GM03348 (cell line): Measurements from ENCODE around the gene DFFA.
"Not testable (repeated sequence)": the region's sequence is repeated elsewhere in the genome, so short reads cannot be mapped to it uniquely, and the experiment has no call there.

ENCODE experiments used
- DNase-seq: peaks from one replicate; pipeline ENCODE4 v3.0.0; 2012; ENCODE audit warnings: low spot score

DFFA gene

DNA sequence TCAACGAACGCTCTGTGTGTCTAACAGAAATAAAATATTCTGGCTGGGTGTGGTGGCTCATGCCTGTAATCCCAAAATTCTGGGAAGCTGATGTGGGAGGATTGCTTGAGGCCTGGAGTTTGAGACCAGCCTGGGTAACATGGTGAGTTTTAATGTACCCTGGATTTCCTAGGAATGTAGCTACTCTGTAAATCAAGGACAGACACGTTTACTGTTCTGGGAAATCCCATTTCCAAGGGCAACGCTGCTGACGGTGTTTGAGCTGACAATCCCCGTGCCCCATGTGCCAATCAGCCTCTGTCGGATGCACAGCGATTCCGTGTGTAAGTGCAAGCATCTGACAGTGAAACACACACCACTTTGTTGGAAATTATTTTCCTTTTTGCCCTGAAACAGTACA, 14.5 kb downstream of the DFFA start:
- DNase-seq = no peak

DNA sequence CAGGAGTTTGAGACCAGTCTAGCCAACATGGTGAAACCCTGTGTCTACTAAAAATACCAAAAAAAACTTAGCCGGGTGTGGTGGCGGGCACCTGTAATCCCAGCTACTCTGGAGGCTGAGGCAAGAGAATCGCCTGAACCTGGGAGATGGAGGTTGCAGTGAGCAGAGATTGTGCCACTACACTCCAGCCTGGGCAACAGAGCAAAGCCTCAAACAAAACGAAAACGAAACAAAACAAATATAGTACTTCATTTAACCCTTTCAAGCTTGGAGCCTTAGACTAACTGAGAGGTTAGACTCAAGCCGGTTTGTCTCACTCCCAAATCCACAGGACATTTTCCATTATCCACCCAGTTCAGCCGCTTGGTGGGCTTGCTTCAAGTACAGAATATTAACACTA, 14.9 kb downstream of the DFFA start:
- DNase-seq = not testable (repeated sequence)

DNA sequence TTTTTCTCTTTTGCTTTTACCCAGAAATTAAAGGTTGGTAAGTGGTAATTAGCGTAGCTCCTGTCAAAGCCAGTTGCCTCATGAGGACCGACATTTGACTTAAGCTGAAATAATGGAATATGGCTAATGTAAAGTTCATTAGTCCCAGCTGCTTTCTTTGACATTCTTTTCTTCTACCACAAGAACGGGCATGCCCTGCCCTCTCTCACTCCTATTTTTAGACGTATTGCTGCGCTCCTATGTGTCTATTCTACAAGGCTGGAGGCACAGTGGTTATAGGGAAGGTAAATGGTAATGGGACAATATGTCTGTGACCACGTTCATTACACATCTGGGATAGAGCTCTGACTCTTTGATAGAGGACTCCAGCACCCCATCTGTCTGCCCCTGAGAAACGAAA, 15.7 kb downstream of the DFFA start:
- no peak for DNase-seq

DNA sequence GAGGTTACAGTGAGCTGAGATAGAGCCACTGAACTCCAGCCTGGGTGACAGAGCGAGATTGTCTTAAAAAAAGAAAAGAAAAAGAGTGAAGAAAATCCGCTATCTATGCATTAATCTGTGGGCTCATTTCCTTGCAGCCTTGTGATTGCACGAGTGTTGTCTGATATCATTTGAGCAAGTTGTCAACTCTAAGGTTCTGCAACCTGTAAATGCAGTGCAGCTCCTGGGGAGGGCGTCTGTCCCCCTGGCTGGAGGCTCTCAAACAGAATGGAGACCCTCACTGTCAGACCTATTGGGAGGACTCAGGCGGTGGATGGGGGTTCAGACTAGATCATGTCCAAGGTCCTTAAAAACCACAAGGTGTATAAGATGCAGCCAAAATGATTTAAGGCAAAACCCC, 16.3 kb downstream of the DFFA start:
- DNase-seq = no peak

DNA sequence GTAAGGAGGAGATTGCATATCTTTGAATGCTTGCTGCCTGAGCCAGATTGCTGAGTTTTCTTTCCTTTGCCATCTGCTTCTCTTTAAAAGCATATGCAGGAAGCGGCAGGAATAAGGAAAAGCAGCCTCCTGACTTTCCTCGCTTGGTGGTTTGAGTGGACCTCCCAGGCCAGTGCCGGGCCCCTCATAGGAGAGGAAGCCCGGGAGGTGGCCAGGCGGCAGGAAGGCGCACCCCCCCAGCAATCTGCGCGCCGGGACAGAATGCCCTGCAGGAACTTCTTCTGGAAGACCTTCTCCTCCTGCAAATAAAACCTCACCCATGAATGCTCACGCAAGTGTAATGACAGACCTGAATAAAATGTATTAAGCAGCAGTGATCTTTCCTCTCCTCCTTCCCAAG, 21.0 kb downstream of the DFFA start:
- peak; percentile 75 for DNase-seq

DNA sequence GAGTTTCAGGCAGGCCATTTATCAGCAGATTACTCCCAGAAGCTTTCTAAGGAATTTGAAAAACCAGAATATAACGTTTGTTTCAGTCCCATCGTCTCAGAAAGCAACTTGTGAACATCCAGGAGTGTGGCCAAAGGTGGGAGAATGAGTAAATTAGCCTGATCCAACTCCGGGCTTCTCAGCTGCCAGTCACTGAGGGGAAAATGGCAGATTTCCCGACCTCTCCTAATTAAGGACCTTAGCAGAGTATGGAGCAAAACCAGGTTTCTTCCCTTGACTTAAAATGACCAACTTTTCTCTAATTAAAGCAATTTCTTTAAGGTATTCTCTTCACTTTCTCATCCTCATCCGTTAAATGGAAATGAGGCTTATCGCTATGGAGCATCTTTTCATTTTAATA, 21.5 kb downstream of the DFFA start:
- no peak for DNase-seq

DNA sequence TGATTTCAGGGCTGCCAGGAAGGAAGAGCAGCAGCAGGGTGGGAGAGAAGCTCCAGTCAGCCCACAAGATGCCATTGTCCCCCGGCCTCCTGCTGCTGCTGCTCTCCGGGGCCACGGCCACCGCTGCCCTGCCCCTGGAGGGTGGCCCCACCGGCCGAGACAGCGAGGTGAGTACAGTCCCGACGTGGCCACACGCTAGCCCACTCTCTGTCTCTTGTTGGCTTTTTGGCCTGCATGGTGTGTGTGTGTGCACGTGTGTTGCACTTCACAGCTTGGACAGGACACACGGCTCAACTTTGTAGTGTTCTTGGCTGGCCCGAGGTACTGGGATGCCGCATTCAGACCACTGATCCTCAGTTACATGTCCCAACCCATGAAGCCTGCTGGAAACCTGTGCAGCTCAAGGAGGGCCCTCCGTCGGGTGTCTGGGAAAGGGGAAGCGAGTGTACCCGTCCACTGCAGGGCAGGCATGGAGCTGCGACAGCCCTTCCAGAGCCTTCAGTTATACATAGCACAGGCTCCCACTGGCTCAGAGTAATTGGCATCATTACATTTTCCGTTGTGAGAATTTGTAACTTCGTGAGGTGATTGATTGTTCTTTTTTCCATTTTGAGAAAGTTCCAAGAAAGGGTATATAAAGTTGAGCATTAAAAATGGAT, 22.0 kb downstream of the DFFA start:
- DNase-seq = no peak

DNA sequence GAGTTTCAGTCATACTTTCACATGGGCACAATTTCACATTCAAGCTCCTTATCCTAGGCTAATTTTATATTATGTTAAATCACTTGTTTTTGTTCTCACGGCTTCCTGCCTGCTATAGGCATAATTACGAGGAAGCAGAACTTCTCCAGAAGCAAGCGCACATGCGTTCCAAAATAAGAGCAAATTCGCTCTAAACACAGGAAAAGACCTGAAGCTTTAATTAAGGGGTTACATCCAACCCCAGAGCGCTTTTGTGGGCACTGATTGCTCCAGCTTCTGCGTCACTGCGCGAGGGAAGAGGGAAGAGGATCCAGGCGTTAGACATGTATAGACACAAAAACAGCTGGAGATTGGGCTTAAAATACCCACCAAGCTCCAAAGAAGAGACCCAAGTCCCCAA, 22.6 kb downstream of the DFFA start, which contains the start of gene CORT:
CORT (plus strand) TSS at position 281 of the 400 bp plus-strand sequence. CDS start 193 bp downstream, outside the sequence.
- DNase-seq = no peak

DNA sequence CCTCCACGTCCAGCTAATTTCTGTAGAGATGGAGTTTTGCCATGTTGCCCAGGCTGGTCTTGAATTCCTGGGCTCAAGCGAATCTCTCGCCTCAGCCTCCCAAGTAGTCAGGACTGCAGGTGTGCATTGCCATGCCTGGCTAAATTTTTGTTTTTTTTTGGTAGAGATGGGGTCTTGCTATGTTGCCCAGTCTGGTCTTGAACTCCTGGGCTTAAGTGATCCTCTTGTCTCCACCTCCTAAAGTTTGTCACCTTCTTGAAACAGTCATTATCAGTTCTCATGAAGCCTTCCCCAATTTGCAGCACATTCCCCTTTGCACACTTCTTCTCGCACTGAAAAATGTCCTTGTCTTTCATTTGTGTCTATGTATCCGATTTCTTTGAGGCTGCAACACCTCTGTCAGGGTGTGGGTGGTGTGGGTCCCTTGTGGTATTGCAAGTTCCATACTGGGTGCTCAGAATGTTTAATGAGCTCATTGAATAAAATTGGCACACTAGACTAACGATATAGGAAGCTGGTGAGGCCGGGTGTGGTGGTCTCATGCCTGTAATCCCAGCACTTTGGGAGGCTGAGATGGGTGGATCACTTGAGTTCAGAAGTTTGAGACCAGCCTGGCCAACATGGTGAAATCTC, 25.4 kb downstream of the DFFA start:
- no peak for DNase-seq

DNA sequence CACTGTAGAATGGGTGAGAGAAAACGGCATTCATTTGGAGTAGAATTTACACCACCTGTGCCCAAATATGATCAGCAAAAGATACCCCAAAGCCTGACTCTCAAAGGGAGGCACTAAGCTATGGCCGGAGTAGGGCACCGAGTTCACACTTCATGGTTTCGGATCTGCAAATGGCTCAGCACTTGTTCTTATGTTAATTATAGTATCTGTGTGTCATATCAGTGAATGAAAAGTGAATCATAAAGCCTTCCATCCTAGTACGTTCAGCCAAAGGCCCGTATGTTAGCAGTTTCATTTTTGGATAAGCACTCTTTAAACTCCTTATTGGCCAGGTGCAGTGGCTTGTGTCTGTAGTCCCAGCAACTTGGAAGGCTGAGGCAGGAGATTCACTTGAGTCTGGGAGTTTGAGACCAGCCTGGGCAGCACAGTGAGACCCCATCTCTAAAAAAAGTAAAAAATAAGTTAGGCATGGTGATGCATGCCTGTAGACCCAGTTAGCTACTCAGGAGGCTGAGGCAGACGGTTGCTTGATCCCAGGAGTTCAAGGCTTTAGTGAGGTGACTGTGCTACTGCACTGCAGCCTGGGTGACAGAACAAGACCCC, 27.4 kb downstream of the DFFA start:
- DNase-seq = no peak

DNA sequence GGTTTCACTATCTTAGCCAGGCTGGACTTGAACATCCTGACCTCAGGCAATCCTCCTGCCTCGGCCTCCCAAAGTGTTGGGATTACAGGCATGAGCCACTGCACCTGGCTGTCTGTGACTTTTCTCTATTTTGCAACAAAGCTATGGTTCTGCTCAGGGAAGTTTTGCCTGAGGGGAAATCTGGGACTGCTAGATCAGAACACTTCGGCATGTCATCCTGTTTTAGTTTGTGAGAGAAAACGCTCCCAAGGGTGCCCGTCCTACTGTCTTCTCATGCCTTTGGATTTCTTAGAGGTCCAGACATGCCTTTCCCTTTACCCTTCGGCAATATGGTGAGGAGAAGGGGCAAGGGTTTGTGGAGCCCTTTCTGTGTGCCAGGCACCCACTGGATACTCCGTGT, 28.1 kb downstream of the DFFA start:
- no peak for DNase-seq

DNA sequence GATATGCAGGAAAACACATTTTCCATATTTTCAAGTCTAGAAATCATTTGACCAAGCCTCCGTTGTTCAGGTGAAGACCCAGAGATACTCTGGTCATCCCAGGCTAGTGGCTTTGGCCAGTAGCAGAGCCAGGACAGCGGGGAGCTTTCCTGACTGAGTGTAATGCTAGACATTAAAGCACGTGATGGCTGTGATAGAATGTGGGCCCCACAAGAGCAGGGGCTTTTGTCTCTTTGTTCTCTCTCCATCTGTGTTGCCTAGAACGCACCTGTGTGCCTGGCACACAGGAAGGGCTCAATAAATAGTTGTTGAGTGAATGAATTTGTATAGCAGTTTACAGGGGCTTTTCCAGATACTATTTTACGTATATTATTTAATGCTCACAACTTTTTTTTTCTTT, 31.5 kb downstream of the DFFA start:
- no peak for DNase-seq

DNA sequence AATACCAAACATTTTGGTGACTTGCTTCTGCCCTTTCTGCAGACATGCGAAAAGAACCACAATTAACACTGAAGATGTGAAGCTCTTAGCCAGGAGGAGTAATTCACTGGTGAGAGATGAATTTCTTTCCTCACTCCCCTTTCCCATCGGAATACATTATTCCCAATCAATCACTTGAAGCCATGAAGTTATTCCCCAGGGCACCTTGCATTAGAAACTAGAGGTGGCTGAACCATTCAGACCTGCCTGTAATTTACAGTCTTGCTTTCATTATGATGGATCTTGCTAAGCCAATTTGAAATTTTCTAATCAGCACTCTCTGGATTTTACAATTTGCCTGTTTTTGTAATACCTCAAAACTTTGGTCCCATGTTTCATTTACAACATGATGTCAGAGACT, 32.0 kb downstream of the DFFA start:
- DNase-seq = no peak

DNA sequence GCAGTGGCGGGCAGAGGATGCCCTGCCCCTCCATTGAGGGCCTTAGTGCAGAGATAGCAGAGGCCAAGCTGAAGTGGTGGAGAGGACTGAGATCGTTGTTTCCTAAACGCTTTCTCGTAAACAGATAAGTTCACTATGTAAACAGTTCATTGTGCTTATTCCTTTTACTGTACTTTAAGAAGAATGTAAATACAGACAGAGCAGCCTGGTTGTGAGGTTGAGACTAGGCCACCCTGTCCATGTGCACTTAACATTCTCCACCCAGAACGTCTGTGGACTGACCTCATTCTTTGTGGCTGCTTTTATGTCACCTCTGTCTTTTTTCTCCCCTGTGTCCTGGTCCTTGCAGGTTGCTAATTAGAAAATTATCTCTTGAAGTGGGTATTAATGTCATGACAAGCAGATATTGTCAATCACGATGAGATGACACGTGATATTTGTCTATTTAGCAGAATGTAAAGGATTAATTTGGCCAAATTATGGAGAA, 33.6 kb downstream of the DFFA start:
- no peak for DNase-seq

DNA sequence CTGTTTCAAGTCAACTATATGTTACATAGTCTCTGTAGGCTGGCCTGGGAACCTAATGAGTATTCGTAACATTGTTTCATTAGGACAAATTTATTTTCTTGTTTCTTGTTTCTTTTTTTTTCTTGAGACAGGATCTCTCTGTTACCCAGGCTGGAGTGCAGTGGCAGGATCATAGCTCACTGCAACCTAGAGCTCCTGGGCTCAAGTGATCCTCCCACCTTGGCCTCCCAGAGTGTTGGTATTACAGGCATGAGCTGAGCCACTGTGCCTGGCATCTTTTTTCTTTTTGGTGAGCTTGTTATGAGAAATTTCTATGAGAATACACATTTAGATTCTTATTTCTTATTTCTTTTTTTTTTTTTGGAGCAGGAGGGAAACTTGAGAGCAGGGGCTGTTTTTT, 35.3 kb downstream of the DFFA start:
- no peak for DNase-seq

DNA sequence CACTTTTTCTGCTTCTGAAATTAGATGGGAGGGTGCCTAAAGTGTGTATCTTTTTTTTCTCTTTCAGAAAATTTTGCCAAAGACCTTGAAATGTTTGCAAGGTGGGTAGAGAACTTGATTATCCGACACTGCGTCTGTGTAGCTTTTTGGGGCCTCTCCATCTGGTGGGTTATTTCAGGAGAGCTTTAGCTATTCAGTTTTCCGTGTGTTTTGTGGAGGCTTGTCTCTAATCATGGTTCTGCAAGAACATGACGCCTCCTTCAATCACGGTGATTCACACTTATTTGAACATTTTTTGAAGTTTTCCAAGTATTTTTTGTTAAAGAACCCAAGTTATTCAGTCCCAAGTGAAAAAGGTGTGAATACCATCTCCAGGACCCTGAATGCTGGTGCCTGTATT, 37.7 kb downstream of the DFFA start:
- no peak for DNase-seq

DNA sequence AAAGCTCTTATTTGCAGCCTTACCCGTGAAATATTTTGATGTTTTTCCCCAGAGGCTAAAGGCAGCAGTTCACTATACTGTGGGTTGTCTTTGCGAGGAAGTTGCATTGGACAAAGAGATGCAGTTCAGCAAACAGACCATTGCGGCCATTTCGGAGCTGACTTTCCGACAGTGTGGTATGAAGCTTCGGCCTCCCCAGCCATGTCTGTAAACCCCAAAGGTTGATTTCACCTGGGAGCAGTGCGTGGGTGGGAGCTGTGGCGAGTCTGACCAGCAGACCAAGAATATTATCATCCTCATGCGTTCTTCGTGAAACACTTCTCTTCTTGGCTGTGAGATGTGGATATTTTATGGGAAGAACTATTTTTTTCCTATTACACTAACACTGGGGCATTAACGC, 38.5 kb downstream of the DFFA start:
- DNase-seq = no peak

DNA sequence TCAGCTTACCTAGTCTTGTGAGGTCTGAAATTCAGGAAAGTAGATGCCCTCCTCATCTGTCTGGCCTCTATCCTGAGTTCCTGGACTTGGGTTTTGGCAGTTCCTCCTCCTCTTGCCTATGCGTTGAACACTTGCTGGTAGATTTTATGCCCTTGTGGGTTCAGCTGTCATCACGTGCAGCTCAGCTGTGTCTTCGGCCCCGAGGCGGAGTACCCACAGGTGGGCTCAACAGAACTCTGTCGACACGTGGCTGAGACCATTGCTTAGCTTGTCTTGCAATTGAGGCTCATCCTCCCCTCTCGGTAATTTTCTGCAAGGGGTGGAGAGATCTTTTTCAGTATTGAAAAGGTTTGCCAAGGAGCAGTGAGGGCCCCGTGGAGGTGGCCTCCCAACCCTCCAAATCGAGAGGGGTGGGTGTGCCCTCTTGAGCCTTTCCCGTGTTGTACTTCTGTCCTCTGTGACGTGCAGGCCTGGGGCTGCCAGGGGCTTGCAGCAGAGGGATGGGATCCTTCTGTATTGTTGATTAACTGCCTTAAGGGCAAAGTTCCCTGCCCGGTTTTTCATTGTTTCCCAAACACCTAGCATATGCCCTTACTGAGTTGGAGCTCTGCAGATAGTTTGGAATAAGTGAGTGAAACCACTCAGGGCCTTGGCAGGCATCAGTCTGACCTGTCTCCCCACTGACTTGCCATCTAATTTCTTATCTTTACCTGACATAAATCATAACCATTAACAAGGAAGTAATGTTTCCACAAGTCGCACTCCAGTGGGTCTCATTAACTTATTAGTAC, 39.2 kb downstream of the DFFA start:
- no peak for DNase-seq

DNA sequence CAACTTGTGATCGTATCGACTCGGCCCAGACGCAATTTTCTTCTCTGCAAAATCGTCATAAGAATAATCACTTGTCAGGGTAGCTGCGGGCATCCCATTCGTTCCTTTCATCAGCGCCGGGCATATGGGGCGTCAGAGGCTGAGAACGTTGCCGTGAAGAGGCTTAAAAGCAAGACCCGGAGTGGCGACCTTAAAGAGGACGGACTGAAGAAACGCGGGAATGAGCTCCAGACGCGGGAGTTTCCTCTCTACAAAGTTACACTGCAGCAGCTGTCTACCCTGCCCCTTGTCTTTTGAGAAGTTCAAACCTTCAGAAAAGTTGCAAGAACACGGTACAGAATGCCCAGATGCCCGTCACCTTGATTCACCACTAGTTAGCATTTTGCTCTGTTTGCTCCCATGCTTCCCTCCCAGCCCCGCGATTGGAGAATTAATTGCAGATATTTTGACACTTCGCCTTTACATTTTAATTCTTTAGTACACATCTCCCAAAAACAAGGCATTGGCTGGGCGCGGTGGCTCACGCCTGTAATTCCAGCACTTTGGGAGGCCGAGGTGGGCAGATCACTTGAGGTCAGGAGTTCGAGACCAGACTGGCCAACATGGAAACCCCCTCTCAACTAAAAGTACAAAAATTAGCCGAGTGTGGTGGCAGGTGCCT, 41.1 kb downstream of the DFFA start:
- peak; percentile 36 for DNase-seq

DNA sequence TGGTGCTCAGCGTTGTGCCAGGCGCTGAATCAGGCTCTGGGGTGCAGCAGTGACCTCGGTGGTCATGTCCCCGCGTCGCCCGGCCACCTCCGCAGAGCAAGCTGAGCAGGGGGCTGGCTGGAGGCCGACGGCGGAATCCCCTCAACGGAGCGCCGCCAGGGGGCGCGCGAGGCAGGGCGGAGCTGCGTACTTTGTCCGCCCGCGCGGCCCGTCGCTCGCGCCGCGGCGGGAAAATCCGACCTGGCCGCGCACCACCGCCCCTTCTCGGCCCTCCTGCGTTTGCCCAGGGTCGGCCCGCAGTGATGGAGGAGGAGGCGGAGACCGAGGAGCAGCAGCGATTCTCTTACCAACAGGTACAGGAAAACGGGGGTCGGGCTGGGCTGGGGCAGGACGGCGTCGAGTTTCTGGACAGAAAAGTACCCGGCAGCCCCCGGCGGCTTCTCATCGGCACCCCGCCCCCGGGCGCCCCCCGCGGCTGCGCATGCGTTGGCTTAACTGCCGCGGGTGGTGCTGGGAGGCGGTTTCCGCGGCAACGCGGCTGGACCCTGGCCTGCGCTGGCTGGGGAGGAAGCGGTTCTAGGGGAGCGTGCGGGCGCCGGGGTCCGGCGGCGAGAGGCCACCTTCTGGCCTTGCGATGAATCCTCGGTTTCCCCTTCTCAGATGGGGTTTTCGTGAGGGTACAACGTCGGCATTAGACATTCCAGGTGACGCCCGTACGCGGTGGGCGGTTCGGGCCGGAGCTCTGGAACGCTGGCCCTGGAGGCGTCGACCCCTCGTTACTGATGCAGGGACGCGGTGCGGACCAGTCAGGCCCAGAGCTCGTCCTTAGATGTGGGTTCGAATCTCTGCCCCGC, 41.9 kb downstream of the DFFA start, which contains the start of gene CENPS:
CENPS (plus strand) TSS at position 218 of the 854 bp plus-strand sequence; CDS start at position 303, 85 bp downstream.
- DNase-seq = peak; percentile 100

DNA sequence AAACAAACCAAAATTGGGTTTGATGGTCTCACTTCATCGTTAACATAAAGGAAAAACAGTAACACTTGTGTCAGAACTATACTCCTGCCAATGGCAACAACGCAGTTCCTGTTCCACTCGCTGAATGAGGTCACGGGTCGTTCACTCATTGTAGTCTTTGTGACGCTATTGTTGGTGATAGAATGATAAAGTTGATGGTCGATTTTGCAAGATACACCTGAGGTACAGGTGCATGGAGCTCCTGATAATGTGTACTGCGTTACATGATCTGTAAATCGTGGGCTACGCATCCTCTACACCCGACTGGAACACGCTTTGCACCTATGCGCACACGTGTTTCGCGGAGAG, 42.5 kb downstream of the DFFA start:
- no peak for DNase-seq
